WTC11 (cell line): ENCODE results near the gene ASCC1. TPM values are rescaled to one million over a fixed set of nuclear protein-coding genes. Genes with fewer than 3 reads are reported as not detected.

ENCODE experiments used
- ATAC-seq: fragments of 200-7000 bp; cut with Tn5 transposase; 2 replicates; pipeline ENCODE4 v1.10.0; 2021; ENCODE audit warnings: mild to moderate bottlenecking, moderate library complexity
- CTCF ChIA-PET: fragments of 300-600 bp; sonication (Branson Sonifier 250); formaldehyde crosslinking; loops from one replicate; lab custom pipeline; 2021; ENCODE audit warnings: antibody characterized with exemption; lab: Charles Lee
- POLR2A ChIA-PET: fragments of 350-600 bp; sonication (Branson Sonifier 250); formaldehyde crosslinking; loops from one replicate; lab custom pipeline; 2021; ENCODE audit warnings: antibody characterized with exemption; lab: Charles Lee
- DNase-seq: peaks from one replicate; pipeline ENCODE4 v3.0.0; 2021; ENCODE audit warnings: low spot score
- H3K27ac Mint-ChIP-seq: 2 replicates; pipeline ENCODE4 v1.8.0; 2021; ENCODE audit warnings: mixed read lengths
- H3K27me3 Mint-ChIP-seq: 2 replicates; pipeline ENCODE4 v1.8.0; 2021; ENCODE audit warnings: low read depth, mild to moderate bottlenecking, moderate library complexity, mixed read lengths
- H3K36me3 Mint-ChIP-seq: 2 replicates; pipeline ENCODE4 v1.8.0; 2021; ENCODE audit warnings: mixed read lengths
- H3K4me1 Mint-ChIP-seq: 2 replicates; pipeline ENCODE4 v1.8.0; 2022; ENCODE audit warnings: mixed read lengths
- H3K4me3 Mint-ChIP-seq: 2 replicates; pipeline ENCODE4 v1.8.0; 2021; ENCODE audit warnings: mild to moderate bottlenecking, moderate library complexity, mixed read lengths
- H3K9me3 Mint-ChIP-seq: 2 replicates; pipeline ENCODE4 v1.8.0; 2021; ENCODE audit warnings: mixed read lengths
- ATF1 ChIP-seq: sonication (generic); formaldehyde crosslinking; IDR thresholded peaks from 2 replicates; pipeline ENCODE4 v1.8.1; 2023; ENCODE audit warnings: mild to moderate bottlenecking, moderate library complexity, missing genetic modification reagents
- CREM ChIP-seq: sonication (generic); formaldehyde crosslinking; IDR thresholded peaks from 2 replicates; pipeline ENCODE4 v1.8.1; 2022; ENCODE audit warnings: mild to moderate bottlenecking, missing genetic modification reagents, moderate library complexity
- ESRRA ChIP-seq: sonication (generic); formaldehyde crosslinking; IDR thresholded peaks from 2 replicates; pipeline ENCODE4 v1.8.1; 2022; ENCODE audit warnings: mild to moderate bottlenecking, missing genetic modification reagents, borderline replicate concordance
- ETV6 ChIP-seq: sonication (generic); formaldehyde crosslinking; IDR thresholded peaks from 2 replicates; pipeline ENCODE4 v1.8.1; 2022; ENCODE audit warnings: mild to moderate bottlenecking, missing genetic modification reagents
- FOXP1 ChIP-seq: sonication (generic); formaldehyde crosslinking; IDR thresholded peaks from 2 replicates; pipeline ENCODE4 v1.8.0; 2022; ENCODE audit warnings: missing genetic modification reagents, mild to moderate bottlenecking, moderate library complexity, borderline replicate concordance
- GRHL2 ChIP-seq: fragments of 250-450 bp; sonication (Bioruptor Pico); IDR thresholded peaks from 2 replicates; pipeline ENCODE4 v1.8.0; 2022; ENCODE audit warnings: mild to moderate bottlenecking, moderate library complexity; ENCODE audit not compliant: insufficient replicate concordance, severe bottlenecking
- HMGA2 ChIP-seq: fragments of 250-450 bp; sonication (Bioruptor Pico); IDR thresholded peaks from 2 replicates; pipeline ENCODE4 v1.4.0; 2021; ENCODE audit warnings: mild to moderate bottlenecking, moderate library complexity
- NFATC4 ChIP-seq: fragments of 250-450 bp; sonication (Bioruptor Pico); IDR thresholded peaks from 2 replicates; pipeline ENCODE4 v1.9.0; 2021; ENCODE audit warnings: mild to moderate bottlenecking
- NFE2L1 ChIP-seq: sonication (generic); formaldehyde crosslinking; IDR thresholded peaks from 2 replicates; pipeline ENCODE4 v1.8.1; 2023; ENCODE audit warnings: missing genetic modification reagents
- NR3C1 ChIP-seq: sonication (generic); formaldehyde crosslinking; conservative IDR thresholded peaks from 2 replicates; pipeline ENCODE4 v1.8.1; 2023; ENCODE audit warnings: low read depth, mild to moderate bottlenecking, missing genetic modification reagents
- SOX15 ChIP-seq: fragments of 250-450 bp; sonication (Bioruptor Pico); IDR thresholded peaks from 2 replicates; pipeline ENCODE4 v1.9.0; 2021; ENCODE audit warnings: mild to moderate bottlenecking
- ZNF121 ChIP-seq: sonication (generic); formaldehyde crosslinking; IDR thresholded peaks from 2 replicates; pipeline ENCODE4 v1.8.0; 2023; ENCODE audit warnings: missing genetic modification reagents
- ZNF263 ChIP-seq: sonication (generic); formaldehyde crosslinking; IDR thresholded peaks from 2 replicates; pipeline ENCODE4 v1.8.1; 2022; ENCODE audit warnings: low read depth, mild to moderate bottlenecking, moderate library complexity, missing genetic modification reagents
- ZNF317 ChIP-seq: sonication (generic); formaldehyde crosslinking; IDR thresholded peaks from 2 replicates; pipeline ENCODE4 v1.8.1; 2023; ENCODE audit warnings: low read depth, mild to moderate bottlenecking, moderate library complexity, missing genetic modification reagents, borderline replicate concordance
- ZNF396 ChIP-seq: fragments of 250-450 bp; sonication (Bioruptor Pico); IDR thresholded peaks from 2 replicates; pipeline ENCODE4 v1.8.0; 2021; ENCODE audit warnings: mild to moderate bottlenecking, moderate library complexity, borderline replicate concordance
- ZNF423 ChIP-seq: fragments of 250-450 bp; sonication (Bioruptor Pico); IDR thresholded peaks from 2 replicates; pipeline ENCODE4 v2.1.2; 2022; ENCODE audit warnings: mild to moderate bottlenecking, moderate library complexity
- total RNA-seq: library from RNA; stranded (reverse); gene quantifications from 3 replicates; pipeline ENCODE4 v1.2.3, GENCODE V29; 2021
- TF ChIP-seq, protein P1 (sequence below): sonication (generic); formaldehyde crosslinking; IDR thresholded peaks from 2 replicates; pipeline ENCODE4 v1.8.1; 2023; ENCODE audit warnings: mild to moderate bottlenecking, moderate library complexity, missing genetic modification reagents
- TF ChIP-seq, protein P2 (sequence below): fragments of 250-450 bp; sonication (Bioruptor Pico); IDR thresholded peaks from 2 replicates; pipeline ENCODE4 v1.9.0; 2021; ENCODE audit warnings: mild to moderate bottlenecking, borderline replicate concordance
- TF ChIP-seq, protein P3 (sequence below): sonication (generic); formaldehyde crosslinking; conservative IDR thresholded peaks from 2 replicates; pipeline ENCODE4 v1.8.1; 2023; ENCODE audit warnings: mild to moderate bottlenecking, low read depth, missing genetic modification reagents, moderate library complexity
- TF ChIP-seq, protein P4 (sequence below): sonication (generic); formaldehyde crosslinking; conservative IDR thresholded peaks from 2 replicates; pipeline ENCODE4 v1.8.1; 2022; ENCODE audit warnings: mild to moderate bottlenecking, missing genetic modification reagents
- TF ChIP-seq, protein P5 (sequence below): sonication (generic); formaldehyde crosslinking; IDR thresholded peaks from 2 replicates; pipeline ENCODE4 v1.8.0; 2022; ENCODE audit warnings: mild to moderate bottlenecking, missing genetic modification reagents
- TF ChIP-seq, protein P6 (sequence below): fragments of 250-450 bp; sonication (Bioruptor Pico); conservative IDR thresholded peaks from 2 replicates; pipeline ENCODE4 v1.9.0; 2021; ENCODE audit warnings: mild to moderate bottlenecking

Gene ASCC1
- total RNA-seq, 1 experiment from 2014 or later = 30.4 TPM

DNA sequence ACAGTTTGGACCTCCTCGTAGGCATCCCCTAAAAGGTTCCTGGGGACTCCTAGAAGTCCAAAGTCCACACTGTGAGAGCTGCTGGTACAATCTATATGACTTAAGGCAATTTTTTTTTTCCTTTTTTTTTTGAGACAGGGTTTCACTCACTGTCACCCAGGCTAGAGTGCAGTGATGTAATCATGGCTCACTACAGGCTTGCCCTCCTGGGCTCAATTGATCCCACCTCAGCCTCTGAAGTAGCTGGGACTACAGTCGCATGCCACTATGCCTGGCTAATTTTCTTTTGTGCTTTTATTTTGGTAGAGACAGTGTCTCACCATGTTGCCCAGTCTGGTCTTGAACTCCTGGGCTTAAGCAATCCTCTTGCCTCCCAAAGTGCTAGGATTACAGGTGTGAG, 123.1 kb downstream of the ASCC1 start:
- CTCF ChIA-PET = interaction anchor here (1.1 to 2.0 kb wide), 2 partner anchors 23 to 44 kb away, joined by 4 to 5 read pairs; no protein-coding TSS in a partner anchor
- H3K36me3 Mint-ChIP-seq = peaks cover 3% of the 10 kb centered on the region; the same call in 1 of the 2 replicates
- TF ChIP-seq ZNF263 (CRISPR knock-in tag) (no peak), ATF1 (CRISPR knock-in tag) (no peak), ZNF121 (CRISPR knock-in tag) (no peak), NFE2L1 (CRISPR knock-in tag) (no peak), NFATC4 (CRISPR knock-in tag) (no peak), ETV6 (CRISPR knock-in tag) (no peak), NR3C1 (no peak), ZNF396 (CRISPR knock-in tag) (no peak), GRHL2 (CRISPR knock-in tag) (no peak)
- TF ChIP-seq, protein P1, sequence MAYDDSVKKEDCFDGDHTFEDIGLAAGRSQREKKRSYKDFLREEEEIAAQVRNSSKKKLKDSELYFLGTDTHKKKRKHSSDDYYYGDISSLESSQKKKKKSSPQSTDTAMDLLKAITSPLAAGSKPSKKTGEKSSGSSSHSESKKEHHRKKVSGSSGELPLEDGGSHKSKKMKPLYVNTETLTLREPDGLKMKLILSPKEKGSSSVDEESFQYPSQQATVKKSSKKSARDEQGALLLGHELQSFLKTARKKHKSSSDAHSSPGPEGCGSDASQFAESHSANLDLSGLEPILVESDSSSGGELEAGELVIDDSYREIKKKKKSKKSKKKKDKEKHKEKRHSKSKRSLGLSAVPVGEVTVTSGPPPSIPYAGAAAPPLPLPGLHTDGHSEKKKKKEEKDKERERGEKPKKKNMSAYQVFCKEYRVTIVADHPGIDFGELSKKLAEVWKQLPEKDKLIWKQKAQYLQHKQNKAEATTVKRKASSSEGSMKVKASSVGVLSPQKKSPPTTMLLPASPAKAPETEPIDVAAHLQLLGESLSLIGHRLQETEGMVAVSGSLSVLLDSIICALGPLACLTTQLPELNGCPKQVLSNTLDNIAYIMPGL (CRISPR knock-in tag) = no peak
- TF ChIP-seq, protein P2, sequence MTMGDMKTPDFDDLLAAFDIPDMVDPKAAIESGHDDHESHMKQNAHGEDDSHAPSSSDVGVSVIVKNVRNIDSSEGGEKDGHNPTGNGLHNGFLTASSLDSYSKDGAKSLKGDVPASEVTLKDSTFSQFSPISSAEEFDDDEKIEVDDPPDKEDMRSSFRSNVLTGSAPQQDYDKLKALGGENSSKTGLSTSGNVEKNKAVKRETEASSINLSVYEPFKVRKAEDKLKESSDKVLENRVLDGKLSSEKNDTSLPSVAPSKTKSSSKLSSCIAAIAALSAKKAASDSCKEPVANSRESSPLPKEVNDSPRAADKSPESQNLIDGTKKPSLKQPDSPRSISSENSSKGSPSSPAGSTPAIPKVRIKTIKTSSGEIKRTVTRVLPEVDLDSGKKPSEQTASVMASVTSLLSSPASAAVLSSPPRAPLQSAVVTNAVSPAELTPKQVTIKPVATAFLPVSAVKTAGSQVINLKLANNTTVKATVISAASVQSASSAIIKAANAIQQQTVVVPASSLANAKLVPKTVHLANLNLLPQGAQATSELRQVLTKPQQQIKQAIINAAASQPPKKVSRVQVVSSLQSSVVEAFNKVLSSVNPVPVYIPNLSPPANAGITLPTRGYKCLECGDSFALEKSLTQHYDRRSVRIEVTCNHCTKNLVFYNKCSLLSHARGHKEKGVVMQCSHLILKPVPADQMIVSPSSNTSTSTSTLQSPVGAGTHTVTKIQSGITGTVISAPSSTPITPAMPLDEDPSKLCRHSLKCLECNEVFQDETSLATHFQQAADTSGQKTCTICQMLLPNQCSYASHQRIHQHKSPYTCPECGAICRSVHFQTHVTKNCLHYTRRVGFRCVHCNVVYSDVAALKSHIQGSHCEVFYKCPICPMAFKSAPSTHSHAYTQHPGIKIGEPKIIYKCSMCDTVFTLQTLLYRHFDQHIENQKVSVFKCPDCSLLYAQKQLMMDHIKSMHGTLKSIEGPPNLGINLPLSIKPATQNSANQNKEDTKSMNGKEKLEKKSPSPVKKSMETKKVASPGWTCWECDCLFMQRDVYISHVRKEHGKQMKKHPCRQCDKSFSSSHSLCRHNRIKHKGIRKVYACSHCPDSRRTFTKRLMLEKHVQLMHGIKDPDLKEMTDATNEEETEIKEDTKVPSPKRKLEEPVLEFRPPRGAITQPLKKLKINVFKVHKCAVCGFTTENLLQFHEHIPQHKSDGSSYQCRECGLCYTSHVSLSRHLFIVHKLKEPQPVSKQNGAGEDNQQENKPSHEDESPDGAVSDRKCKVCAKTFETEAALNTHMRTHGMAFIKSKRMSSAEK (CRISPR knock-in tag) = no peak
- TF ChIP-seq, protein P3, sequence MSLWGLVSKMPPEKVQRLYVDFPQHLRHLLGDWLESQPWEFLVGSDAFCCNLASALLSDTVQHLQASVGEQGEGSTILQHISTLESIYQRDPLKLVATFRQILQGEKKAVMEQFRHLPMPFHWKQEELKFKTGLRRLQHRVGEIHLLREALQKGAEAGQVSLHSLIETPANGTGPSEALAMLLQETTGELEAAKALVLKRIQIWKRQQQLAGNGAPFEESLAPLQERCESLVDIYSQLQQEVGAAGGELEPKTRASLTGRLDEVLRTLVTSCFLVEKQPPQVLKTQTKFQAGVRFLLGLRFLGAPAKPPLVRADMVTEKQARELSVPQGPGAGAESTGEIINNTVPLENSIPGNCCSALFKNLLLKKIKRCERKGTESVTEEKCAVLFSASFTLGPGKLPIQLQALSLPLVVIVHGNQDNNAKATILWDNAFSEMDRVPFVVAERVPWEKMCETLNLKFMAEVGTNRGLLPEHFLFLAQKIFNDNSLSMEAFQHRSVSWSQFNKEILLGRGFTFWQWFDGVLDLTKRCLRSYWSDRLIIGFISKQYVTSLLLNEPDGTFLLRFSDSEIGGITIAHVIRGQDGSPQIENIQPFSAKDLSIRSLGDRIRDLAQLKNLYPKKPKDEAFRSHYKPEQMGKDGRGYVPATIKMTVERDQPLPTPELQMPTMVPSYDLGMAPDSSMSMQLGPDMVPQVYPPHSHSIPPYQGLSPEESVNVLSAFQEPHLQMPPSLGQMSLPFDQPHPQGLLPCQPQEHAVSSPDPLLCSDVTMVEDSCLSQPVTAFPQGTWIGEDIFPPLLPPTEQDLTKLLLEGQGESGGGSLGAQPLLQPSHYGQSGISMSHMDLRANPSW (CRISPR knock-in tag) = no peak
- peaks cover 15% of the 10 kb centered on the region for H3K4me1 Mint-ChIP-seq
- DNase-seq (no peak), ATAC-seq (no peak)
- no peak overlapping the region for H3K27ac Mint-ChIP-seq
- H3K4me3 Mint-ChIP-seq = no peak overlapping the region
- POLR2A ChIA-PET = interaction anchor here (0.7 kb wide), 1 partner anchor 32 kb away, joined by 3 read pairs; no protein-coding TSS in a partner anchor
- peaks cover 24% of the 10 kb centered on the region for H3K27me3 Mint-ChIP-seq
- no peaks in the 10 kb centered on the region for H3K9me3 Mint-ChIP-seq

DNA sequence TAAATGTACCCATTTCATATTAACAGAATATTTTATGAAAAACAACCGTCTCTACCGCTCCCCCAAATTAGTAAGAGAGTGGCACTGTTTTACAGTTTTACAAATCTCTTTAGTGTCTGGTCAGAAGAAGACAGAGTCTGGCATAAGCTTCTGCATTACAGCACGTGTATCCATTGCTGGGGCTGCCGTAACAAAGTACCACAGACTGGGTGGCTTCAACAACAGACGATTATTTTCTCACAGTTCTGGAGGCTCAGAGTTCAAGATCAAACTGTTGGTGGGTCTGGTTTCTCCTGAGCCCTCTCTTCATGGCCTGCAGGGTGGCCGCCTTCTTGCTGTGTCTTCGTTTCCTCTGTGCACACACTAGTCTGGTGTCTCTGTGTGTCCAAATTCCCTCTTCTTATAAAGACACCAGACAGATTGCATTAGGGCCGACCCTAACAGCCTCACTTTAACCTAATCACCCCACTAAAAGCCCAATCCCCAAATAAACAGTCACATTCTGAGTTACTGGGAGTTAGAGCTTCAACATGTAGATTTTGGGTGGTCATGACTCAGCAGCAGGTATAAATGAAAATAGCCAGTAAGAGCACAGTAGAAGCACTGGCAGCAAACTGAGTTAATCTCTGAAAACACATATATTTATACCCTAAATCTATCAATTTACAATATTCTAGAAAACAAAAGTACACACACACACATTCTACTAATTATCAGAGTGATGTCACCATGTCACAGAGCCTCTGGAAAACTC, 123.7 kb downstream of the ASCC1 start:
- no peak overlapping the region for H3K27ac Mint-ChIP-seq
- POLR2A ChIA-PET = no interaction called here
- CTCF ChIA-PET = no interaction called here
- DNase-seq = no peak
- H3K4me3 Mint-ChIP-seq = no peak overlapping the region
- H3K27me3 Mint-ChIP-seq = peaks cover 28% of the 10 kb centered on the region
- ATAC-seq = no peak
- peaks cover 15% of the 10 kb centered on the region for H3K4me1 Mint-ChIP-seq
- peaks cover 3% of the 10 kb centered on the region; the same call in 1 of the 2 replicates for H3K36me3 Mint-ChIP-seq
- H3K9me3 Mint-ChIP-seq = no peaks in the 10 kb centered on the region
- TF ChIP-seq, protein P4, sequence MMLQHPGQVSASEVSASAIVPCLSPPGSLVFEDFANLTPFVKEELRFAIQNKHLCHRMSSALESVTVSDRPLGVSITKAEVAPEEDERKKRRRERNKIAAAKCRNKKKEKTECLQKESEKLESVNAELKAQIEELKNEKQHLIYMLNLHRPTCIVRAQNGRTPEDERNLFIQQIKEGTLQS (CRISPR knock-in tag) = no peak
- no peak for TF ChIP-seq CREM (CRISPR knock-in tag)
- TF ChIP-seq NR3C1 = no peak
- TF ChIP-seq NFATC4 (CRISPR knock-in tag) = no peak
- no peak for TF ChIP-seq ZNF317 (CRISPR knock-in tag)
- TF ChIP-seq, protein P5, sequence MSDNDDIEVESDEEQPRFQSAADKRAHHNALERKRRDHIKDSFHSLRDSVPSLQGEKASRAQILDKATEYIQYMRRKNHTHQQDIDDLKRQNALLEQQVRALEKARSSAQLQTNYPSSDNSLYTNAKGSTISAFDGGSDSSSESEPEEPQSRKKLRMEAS (CRISPR knock-in tag) = no peak
- no peak for TF ChIP-seq ZNF423 (CRISPR knock-in tag)
- TF ChIP-seq ATF1 (CRISPR knock-in tag) = no peak
- no peak for TF ChIP-seq HMGA2
- TF ChIP-seq SOX15 = no peak
- no peak for TF ChIP-seq ESRRA
- TF ChIP-seq FOXP1 (CRISPR knock-in tag) = no peak
- TF ChIP-seq, protein P6, sequence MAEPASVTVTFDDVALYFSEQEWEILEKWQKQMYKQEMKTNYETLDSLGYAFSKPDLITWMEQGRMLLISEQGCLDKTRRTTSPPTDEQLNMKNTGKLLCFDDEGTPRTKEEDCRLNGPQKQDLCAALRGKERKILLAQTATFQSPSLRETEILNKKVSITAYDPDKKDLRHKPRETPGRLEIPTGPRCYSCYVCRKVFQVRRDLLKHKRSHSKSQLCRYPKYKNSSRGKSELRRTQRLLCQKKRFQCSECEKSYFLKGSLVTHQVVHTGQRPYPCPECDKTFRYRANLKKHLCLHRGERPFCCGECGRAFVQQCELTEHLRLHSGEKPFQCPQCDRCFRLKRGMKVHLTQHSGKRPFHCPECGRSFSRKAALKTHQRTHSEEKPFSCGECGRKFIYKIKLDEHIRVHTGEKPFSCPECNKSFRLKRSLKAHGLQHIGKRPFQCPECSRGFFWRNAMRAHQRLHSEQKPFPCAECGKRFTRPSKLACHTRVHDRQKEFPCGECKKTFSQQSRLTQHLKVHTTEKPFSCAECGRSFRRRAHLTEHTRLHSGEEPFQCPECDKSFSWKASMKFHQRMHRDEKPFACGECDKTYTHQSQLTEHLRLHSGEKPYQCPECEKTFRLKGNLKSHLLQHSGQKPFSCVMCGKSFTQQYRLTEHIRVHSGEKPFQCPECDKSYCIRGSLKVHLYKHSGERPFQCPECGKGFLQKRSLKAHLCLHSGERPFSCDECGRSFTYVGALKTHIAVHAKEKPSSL (CRISPR knock-in tag) = no peak
